KMS-11 (cell line): ENCODE results near the gene TAS2R13.

Experiments used
- H2AFZ ChIP-seq: fragments of 200-600 bp; sonication (generic); 2 replicates; pipeline ENCODE4 v1.6.1; 2016; ENCODE audit warnings: antibody characterized with exemption, mixed run types, low read depth
- H3K27ac ChIP-seq: fragments of 200-600 bp; sonication (generic); 2 replicates; pipeline ENCODE4 v1.6.1; 2016; ENCODE audit warnings: mild to moderate bottlenecking, mixed run types
- H3K27me3 ChIP-seq: fragments of 200-600 bp; sonication (generic); 2 replicates; pipeline ENCODE4 v1.6.1; 2017; ENCODE audit warnings: mild to moderate bottlenecking, low read depth, mixed run types, moderate library complexity; ENCODE audit not compliant: insufficient read depth
- H3K36me3 ChIP-seq: fragments of 200-600 bp; sonication (generic); 2 replicates; pipeline ENCODE4 v1.6.1; 2017; ENCODE audit warnings: mild to moderate bottlenecking, mixed run types; ENCODE audit not compliant: insufficient read depth
- H3K4me1 ChIP-seq: fragments of 200-600 bp; sonication (generic); 2 replicates; pipeline ENCODE4 v1.6.1; 2016; ENCODE audit warnings: mild to moderate bottlenecking, low read depth, mixed run types; ENCODE audit not compliant: poor library complexity, severe bottlenecking
- H3K4me2 ChIP-seq: fragments of 200-600 bp; sonication (generic); 2 replicates; pipeline ENCODE4 v1.7.0; 2016; ENCODE audit warnings: mild to moderate bottlenecking, mixed run types
- H3K4me3 ChIP-seq: fragments of 200-600 bp; sonication (generic); IDR thresholded peaks from 2 replicates; pipeline ENCODE4 v1.6.1; 2017; ENCODE audit warnings: low read depth, low read length, mixed read lengths; ENCODE audit not compliant: insufficient read depth
- H3K79me2 ChIP-seq: fragments of 200-600 bp; sonication (generic); 2 replicates; pipeline ENCODE4 v1.6.1; 2016; ENCODE audit warnings: low read depth, mixed run types; ENCODE audit not compliant: insufficient read depth
- H3K9ac ChIP-seq: fragments of 200-600 bp; sonication (generic); 2 replicates; pipeline ENCODE4 v1.6.1; 2016; ENCODE audit warnings: mild to moderate bottlenecking, mixed run types
- H4K20me1 ChIP-seq: fragments of 200-600 bp; sonication (generic); 2 replicates; pipeline ENCODE4 v1.6.1; 2016; ENCODE audit warnings: mild to moderate bottlenecking, mixed run types; ENCODE audit not compliant: insufficient read depth
- TF ChIP-seq, protein P1 (sequence below): fragments of 200-600 bp; sonication (generic); conservative IDR thresholded peaks from 2 replicates; pipeline ENCODE4 v1.6.1; 2017; ENCODE audit warnings: low read depth, mild to moderate bottlenecking, antibody characterized with exemption, low read length, moderate library complexity, mixed read lengths

The TAS2R13 gene

DNA sequence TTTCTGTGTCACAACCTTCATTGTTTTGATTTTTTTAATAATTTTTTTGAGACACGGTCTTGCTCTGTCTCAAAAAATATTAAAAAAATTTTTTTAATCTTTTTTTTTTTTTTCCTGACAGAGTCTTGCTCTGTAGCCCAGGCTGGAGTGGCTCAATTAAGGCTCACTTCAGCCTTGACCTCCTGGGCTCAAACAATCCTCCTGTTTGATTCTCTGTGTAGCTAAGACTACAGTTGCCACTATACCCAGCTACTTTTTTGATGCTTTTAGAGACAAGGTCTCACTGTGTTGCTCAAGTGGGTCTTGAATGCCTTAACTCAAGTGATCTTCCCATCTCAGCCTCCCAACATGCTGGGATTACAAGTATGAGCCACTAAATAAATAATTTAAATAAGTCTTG lies 10.4 kb upstream of the TAS2R13 start:
- no peaks in the 10 kb centered on the region for H3K27me3 ChIP-seq
- no peak overlapping the region for H2AFZ ChIP-seq
- no peaks in the 10 kb centered on the region for H3K4me1 ChIP-seq
- H3K9ac ChIP-seq, result no peak overlapping the region
- H3K79me2 ChIP-seq, result no peaks in the 10 kb centered on the region
- H3K4me3 ChIP-seq, result no peak overlapping the region
- H3K36me3 ChIP-seq, result no peaks in the 10 kb centered on the region
- H4K20me1 ChIP-seq, result no peaks in the 10 kb centered on the region
- no peak overlapping the region for H3K4me2 ChIP-seq
- no peak overlapping the region for H3K27ac ChIP-seq
- TF ChIP-seq, protein P1, sequence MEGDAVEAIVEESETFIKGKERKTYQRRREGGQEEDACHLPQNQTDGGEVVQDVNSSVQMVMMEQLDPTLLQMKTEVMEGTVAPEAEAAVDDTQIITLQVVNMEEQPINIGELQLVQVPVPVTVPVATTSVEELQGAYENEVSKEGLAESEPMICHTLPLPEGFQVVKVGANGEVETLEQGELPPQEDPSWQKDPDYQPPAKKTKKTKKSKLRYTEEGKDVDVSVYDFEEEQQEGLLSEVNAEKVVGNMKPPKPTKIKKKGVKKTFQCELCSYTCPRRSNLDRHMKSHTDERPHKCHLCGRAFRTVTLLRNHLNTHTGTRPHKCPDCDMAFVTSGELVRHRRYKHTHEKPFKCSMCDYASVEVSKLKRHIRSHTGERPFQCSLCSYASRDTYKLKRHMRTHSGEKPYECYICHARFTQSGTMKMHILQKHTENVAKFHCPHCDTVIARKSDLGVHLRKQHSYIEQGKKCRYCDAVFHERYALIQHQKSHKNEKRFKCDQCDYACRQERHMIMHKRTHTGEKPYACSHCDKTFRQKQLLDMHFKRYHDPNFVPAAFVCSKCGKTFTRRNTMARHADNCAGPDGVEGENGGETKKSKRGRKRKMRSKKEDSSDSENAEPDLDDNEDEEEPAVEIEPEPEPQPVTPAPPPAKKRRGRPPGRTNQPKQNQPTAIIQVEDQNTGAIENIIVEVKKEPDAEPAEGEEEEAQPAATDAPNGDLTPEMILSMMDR, result no peak

DNA sequence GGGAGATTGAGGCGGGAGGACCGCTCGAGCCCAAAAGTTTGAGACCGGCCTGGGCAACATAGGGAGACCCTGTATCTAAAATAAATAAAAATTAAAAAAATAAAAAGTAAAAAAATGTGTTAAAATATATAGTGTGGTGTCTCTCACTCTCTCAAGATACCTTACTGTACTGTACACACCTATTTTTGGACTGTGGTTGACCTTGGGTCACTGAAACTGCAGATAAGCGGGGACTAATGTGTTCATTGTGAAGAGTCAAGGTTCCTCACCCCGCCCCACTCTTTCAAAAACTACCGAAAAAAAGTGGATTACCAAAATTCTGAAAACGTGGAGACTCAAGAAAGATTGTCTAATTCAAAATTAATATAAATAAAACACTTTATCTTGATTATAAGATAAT lies 1.0 kb upstream of the TAS2R13 start:
- no peak overlapping the region for H3K9ac ChIP-seq
- no peak overlapping the region for H3K4me3 ChIP-seq
- no peaks in the 10 kb centered on the region for H3K79me2 ChIP-seq
- no peak overlapping the region for H2AFZ ChIP-seq
- peaks cover 24% of the 10 kb centered on the region for H3K4me1 ChIP-seq
- H3K36me3 ChIP-seq, result no peaks in the 10 kb centered on the region
- TF ChIP-seq, protein P1, result no peak
- H3K4me2 ChIP-seq, result peak overlapping the region; percentile 14; the same call in 1 of the 2 replicates
- no peaks in the 10 kb centered on the region for H3K27me3 ChIP-seq
- no peaks in the 10 kb centered on the region for H4K20me1 ChIP-seq
- no peak overlapping the region for H3K27ac ChIP-seq

GRCh38 chr12:10904686-10905085 lies 4.7 kb downstream of the TAS2R13 start:
- no peaks in the 10 kb centered on the region for H3K36me3 ChIP-seq

DNA sequence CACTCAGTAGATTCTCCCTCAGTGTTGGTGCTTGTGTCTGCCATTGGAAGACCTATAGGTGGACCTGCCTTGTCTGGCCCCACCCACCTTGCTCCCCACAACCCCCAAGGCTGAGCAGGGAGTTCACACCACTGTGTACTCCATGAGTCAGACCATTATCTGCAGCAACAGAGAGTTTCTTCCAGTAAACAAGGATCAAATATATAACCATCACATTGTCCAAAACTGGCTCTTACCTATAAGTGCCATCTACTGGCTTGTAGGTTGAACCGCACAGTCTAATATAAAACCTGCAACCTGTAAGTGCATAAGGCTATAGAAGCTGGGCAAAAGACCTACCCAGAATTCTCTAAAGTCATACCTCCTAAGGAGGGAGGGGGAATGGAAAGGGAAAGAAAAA lies 7.9 kb downstream of the TAS2R13 start:
- Histone ChIP-seq H3K4me2 (no peak overlapping the region), H3K27ac (no peak overlapping the region), H4K20me1 (no peaks in the 10 kb centered on the region), H3K27me3 (no peaks in the 10 kb centered on the region), H3K4me3 (no peak overlapping the region), H2AFZ (no peak overlapping the region), H3K79me2 (no peaks in the 10 kb centered on the region), H3K9ac (no peak overlapping the region), H3K36me3 (no peaks in the 10 kb centered on the region), H3K4me1 (peaks cover 4% of the 10 kb centered on the region)
- TF ChIP-seq, protein P1, result 0 out of 2 replicates have a peak, but pooled peaks have one; percentile 13

More at GRCh38 chr12:10904686-10905085, 4.7 kb downstream of the TAS2R13 start:
- Histone ChIP-seq H3K27me3 (no peaks in the 10 kb centered on the region), H2AFZ (no peak overlapping the region), H3K27ac (no peak overlapping the region), H3K79me2 (no peaks in the 10 kb centered on the region), H4K20me1 (no peaks in the 10 kb centered on the region), H3K4me3 (no peak overlapping the region), H3K4me2 (no peak overlapping the region), H3K4me1 (peaks cover 8% of the 10 kb centered on the region), H3K9ac (no peak overlapping the region)
- TF ChIP-seq, protein P1, result no peak
